Measurements from ENCODE around the gene COL25A1.

DNA sequence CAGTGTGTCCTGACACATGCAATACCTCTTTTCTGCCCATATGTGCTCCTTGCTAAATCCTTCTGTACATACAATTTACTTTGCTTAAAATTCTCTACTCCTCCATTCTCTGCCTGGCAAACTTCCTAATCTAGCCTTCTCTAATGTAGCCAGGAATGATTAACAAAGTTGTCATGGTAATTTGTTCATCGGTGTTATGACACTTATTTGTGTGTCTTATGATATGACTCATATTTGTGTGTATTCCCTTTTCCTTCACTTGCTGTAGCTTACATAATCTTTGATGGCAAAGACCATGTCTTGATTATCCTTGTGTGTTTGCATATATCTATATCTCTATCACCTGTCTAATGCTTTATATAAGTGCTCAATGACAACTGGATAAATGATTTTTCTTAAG is 133.3 kb downstream of the COL25A1 start:
- TF ChIP-seq POLR2A (IDR thresholded peaks at IDR 0.05; ENCODE audit: low read length) (no peak), RAD21 (conservative IDR thresholded peaks at IDR 0.05 in 1 of 2, IDR thresholded peaks at IDR 0.05 in 1 of 2) (no peak), NPAS2 (CRISPR knock-in tag; IDR thresholded peaks at IDR 0.05; ENCODE audit: borderline replicate concordance) (no peak)
- TF ChIP-seq, protein P1, sequence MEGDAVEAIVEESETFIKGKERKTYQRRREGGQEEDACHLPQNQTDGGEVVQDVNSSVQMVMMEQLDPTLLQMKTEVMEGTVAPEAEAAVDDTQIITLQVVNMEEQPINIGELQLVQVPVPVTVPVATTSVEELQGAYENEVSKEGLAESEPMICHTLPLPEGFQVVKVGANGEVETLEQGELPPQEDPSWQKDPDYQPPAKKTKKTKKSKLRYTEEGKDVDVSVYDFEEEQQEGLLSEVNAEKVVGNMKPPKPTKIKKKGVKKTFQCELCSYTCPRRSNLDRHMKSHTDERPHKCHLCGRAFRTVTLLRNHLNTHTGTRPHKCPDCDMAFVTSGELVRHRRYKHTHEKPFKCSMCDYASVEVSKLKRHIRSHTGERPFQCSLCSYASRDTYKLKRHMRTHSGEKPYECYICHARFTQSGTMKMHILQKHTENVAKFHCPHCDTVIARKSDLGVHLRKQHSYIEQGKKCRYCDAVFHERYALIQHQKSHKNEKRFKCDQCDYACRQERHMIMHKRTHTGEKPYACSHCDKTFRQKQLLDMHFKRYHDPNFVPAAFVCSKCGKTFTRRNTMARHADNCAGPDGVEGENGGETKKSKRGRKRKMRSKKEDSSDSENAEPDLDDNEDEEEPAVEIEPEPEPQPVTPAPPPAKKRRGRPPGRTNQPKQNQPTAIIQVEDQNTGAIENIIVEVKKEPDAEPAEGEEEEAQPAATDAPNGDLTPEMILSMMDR (IDR thresholded peaks at IDR 0.05): no peak
- TF ChIP-seq, protein P2, sequence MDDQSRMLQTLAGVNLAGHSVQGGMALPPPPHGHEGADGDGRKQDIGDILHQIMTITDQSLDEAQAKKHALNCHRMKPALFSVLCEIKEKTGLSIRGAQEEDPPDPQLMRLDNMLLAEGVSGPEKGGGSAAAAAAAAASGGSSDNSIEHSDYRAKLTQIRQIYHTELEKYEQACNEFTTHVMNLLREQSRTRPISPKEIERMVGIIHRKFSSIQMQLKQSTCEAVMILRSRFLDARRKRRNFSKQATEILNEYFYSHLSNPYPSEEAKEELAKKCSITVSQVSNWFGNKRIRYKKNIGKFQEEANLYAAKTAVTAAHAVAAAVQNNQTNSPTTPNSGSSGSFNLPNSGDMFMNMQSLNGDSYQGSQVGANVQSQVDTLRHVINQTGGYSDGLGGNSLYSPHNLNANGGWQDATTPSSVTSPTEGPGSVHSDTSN (IDR thresholded peaks at IDR 0.05): no peak
